ENCODE data around the gene DIPK1B. TPM values are rescaled to one million over a fixed set of nuclear protein-coding genes. Genes with fewer than 3 reads are reported as not detected.

DIPK1B gene
- total RNA-seq, 2 donors from 2014 or later: 23.2 to 35.2 TPM

- peak in 1 of 2 donors; percentile 6 for ATAC-seq
- intact Hi-C loops (cut with DNase I): no loop called here
- DNase-seq: no peak
Measured at GRCh38 chr9:136671646-136672430, 40.5 kb upstream of the DIPK1B start.

DNA sequence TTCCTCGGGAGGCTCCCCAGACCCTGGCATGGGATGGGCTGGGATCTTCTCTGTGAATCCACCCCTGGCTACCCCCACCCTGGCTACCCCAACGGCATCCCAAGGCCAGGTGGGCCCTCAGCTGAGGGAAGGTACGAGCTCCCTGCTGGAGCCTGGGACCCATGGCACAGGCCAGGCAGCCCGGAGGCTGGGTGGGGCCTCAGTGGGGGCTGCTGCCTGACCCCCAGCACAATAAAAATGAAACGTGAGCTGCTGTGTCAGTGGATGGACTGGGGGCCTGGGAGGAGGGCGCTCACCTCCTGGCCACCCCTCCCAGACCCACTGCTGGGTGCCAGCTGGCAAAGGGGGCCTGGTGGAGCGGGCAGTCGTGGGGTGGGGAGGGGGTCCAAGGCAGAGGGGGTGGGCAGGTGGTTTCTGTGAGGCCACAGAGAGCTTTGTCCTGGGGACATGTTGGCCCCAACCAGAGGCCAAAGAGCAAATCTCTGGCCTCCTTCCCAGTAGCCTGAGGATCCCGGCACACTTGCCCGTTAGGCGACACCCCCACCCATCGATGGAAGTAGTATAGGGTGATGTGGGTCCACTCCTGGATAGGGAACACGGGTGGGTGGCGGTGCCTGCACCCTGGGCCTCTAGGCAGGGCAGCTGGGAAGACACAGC lies 39.8 kb upstream of the DIPK1B start:
- ATAC-seq (no peak), DNase-seq (no peak)
- intact Hi-C loops (cut with DNase I): no loop called here

DNA sequence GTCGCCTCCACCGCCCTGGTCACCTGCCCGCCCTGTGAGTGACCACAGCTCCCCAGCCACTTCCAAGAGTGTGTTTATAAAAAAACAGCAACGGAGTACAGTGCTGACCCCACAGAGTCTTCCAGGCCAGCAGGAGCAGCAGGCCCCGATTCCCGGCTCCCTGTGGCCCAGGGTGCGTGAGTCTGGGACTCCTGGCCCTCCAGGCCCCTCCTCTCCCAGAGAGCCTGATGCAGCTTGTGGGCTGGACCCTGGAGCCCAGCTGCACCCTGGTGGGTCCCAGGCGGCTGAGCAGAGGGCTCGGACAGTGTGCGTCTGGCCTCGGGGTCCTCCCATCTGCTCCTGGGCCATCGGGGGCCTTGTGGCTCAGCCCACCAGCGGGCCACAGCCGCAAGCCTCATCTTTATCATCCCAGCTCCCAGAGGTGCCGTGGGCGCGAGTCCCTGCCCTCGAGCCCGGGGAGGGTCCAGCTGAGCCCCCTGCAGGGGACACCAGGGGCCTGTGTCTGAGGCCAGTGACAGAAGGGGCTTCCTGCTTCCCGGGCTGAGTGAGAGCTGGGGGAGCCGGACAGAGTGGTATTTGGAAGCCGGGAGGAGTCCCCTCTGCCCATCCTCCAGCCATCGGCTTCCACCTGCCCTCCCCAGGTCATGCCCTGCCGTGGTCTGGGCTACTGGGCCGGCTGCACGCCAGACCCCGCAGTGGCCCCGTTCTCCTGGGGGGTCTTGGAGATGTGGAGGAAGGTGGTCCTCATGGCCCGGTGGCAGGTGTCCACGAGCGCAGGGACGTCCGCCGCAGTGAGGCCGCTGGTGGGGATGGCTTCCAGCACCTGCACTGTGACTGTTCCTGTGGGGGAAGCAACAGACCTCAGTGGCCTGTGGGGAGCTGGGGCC lies 39.0 kb upstream of the DIPK1B start:
- no peak for DNase-seq
- peak in 1 of 2 donors; percentile 3 for ATAC-seq
- intact Hi-C loops (cut with DNase I): no loop called here

- ATAC-seq (peak in 1 of 2 donors; percentile 0), DNase-seq (no peak)
- intact Hi-C loops (cut with DNase I): no loop called here
Measured at GRCh38 chr9:136673975-136674785, 38.2 kb upstream of the DIPK1B start.

DNA sequence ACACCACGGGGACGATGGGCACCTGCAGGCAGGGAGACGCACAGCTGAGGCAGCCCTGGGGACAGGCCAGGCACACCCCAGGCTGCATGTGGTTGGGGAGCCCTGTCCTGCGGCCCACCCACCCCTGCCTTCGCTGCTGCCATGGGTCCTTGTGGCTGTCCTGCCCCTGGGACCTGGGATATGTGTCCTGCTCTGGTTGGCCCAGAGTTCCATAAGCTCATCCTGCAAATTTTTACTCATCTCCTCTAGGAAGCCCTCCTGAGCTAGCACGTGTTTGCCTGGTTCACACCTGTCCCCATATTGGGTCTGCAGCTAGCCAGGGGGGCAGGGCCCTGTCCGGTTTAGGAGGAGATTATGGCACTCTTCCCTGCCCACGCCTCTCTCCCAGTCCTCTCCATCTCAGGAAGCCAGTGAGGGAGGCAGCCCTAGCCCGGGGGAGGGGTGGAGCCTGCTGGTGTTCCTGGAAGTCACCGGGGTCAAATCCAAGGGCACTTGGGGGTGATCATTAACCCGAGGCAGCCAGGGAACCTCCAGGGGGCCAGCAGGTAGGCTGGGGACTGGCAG lies 37.5 kb upstream of the DIPK1B start:
- peak in 1 of 2 donors; percentile 2 for ATAC-seq
- intact Hi-C loops (cut with DNase I): loop anchor here in 1 of 2 donors (5.0 kb wide), 1 partner anchor 47 kb away; no protein-coding TSS in a partner anchor
- peak; percentile 78 for DNase-seq

DNA sequence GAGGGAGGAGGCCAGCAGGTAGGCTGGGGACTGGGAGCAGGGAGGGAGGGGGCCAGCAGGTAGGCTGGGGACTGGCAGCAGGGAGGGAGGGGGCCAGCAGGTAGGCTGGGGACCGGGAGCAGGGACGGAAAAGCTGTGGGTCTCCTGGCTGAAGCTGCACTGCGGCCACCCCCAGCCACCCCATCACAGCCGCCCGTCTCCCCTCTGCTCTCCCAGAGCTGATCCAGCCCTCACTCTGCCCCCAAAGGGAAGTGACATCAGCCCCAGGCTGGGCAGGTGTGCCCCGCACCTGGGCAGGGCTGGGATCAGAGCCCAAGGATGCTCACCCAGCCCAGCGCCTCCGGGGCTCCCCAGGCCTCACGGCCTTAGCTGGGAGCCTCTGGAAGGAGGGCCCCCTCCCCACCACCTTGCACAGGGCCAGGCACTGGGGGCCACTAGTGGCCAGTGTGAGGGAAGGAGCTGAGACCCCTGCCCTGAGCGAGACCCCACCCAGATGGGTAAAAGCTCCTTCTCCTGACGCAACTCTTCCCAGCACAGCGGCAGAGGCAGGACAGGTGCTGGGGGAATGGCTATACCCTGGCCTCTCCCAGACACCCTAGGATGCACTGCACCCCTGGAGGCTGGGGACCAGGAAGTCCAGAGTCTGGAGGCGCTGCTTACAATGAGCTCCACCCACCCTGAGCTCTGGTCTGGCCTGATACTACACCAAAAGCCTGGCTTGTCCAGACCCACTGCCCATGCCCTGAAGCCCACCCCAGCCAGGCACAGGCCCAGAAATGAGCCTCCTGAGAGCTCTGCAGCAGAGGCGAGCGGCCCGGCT lies 36.7 kb upstream of the DIPK1B start:
- ATAC-seq (no peak), DNase-seq (no peak)
- intact Hi-C loops (cut with DNase I): loop anchor here in 1 of 2 donors (5.0 kb wide), 1 partner anchor 47 kb away; no protein-coding TSS in a partner anchor

DNA sequence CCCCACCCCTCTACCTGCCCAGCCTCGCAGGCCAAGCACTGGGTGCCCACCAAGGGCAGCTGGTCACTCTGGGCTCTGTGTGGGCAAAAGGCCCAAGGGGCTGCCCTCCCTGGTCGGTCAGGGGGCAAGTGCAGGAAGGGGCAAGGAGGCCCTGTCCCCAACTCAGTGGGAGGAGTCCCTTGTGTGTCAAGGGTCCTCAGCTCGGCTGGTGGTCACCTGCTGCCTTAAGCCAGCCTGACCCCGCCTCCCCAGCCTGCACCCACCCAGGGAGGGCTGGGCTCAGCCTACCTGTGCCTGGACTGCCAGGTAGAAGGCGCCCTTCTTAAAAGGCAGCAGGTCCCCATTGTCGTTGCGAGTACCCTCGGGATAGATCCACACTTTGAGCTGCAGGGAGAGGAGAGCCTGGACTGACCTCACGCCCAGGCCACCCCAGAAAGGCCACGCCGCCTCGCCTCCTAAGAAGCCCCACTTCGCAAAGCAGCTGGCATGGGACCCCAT lies 36.0 kb upstream of the DIPK1B start:
- intact Hi-C loops (cut with DNase I): loop anchor here in 1 of 2 donors (5.0 kb wide), 1 partner anchor 46 kb away; no protein-coding TSS in a partner anchor
- no peak for DNase-seq

DNA sequence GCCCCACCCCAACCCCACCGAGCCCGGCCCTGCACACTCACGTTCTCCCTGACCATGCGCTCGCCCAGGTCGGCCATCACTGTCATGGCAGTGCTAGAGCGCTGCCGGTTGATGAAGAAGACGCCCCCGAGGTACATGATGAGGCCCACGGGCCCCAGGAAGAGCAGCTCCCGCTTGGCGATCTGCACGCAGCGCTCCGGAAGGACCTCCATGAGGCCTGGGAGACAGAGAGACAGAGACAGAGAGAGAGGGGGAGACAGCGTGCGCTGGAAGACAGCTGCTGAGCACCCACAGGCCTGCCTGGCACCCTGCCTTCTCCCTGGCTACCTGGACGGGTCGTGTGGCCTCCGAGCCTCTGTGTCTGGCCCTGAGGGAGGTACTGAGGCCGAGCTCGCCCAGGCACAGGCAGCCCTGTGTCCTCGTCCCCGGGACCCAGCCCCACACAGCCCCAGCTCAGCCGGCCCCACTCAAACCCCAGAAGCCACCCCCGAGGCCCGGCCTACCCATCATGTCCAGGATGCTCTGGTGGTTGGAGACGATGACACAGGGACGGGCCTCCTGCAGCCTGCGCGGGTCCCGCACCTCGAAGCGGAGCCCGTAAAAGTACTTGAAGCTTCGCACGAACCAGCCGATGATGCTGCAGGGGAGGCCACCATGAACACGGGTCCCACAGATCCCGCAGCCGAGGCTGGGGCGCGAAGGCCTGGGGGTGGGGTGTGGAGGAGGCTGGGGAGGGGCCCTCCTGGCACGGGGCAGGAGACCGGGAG lies 35.3 kb upstream of the DIPK1B start:
- DNase-seq (no peak), ATAC-seq (no peak)
- intact Hi-C loops (cut with DNase I): loop anchor here in 1 of 2 donors (5.0 kb wide), 1 partner anchor 45 kb away; no protein-coding TSS in a partner anchor

More for the DNA sequence above, 36.0 kb upstream of the DIPK1B start:
- no peak for ATAC-seq

DNA sequence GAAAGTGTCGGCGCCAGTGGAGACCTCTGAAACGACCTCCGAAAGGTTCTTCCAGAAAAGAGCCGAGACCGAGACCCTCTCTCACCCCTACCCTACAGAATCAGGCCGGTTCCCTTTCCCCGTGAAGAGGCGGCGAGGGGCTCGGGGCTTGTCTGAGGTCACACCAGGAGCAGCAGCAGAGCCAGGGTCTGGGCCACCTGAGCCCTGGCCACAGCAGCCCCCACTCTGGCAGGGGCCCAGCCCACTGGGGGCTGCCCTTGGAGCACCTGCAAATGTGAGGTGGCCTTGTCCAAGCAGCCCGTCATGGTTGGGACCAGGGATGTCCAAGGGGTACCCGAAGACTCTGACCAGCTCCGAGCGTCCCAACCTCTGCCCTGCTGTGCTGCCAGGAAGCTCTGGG lies 34.3 kb upstream of the DIPK1B start:
- DNase-seq (no peak), ATAC-seq (no peak)
- intact Hi-C loops (cut with DNase I): loop anchor here in 1 of 2 donors (5.0 kb wide), 1 partner anchor 44 kb away; no protein-coding TSS in a partner anchor

- DNase-seq (no peak), ATAC-seq (no peak)
- intact Hi-C loops (cut with DNase I): loop anchor here in 1 of 2 donors (5.0 kb wide), 1 partner anchor 44 kb away; no protein-coding TSS in a partner anchor
Measured at GRCh38 chr9:136678624-136679023, 33.7 kb upstream of the DIPK1B start.

DNA sequence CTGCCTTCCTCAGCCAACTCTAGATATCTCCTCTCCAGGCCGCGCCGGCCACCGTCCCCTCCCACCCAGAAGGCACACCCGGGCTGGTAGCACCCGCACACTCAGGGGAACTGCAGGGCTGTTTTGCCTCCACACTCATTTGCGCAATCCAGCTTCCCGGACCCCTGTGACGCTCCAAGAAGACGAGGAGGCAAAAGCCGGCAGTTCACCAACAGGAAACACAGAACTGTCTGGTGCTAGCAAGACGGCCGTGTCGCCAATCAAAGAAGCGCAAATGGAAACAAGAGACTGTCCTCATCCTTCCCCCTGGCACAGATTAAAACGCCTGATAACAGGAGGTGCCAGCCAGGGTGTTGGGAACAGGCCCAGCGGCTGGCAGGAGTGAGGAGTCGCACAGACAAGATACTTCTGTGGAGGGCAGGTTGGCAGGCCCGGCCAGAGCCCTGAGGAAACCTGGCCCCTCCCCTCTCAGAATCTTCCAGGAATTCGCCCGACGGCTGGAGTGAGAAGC lies 32.9 kb upstream of the DIPK1B start:
- ATAC-seq (peak; percentile 42 to 43), DNase-seq (peak; percentile 80)
- intact Hi-C loops (cut with DNase I): loop anchor here in 1 of 2 donors (5.0 kb wide), 1 partner anchor 43 kb away; no protein-coding TSS in a partner anchor

DNA sequence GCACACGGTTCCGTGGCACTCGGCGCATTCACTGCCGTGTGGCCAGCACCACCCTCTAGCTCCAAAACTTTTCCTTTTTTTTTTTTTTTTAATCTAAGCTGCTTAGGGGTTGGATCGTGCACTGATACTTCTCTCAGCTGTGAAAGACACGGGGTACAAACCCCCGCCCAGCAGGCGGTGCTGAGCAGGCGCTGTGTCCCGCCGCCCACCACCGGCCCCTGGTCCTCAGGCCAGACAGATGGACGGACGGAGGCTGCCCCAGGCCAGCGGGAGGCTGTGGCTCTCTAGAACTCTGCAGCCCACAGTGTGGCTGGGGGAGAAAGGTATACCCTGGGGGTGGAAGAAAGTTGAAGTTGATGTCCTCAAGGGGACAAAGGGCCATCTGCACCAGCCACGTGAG lies 31.3 kb upstream of the DIPK1B start:
- ATAC-seq: no peak
- no peak for DNase-seq

GRCh38 chr9:136681945-136682699 lies 30.2 kb upstream of the DIPK1B start:
- ATAC-seq (no peak), DNase-seq (no peak)
- intact Hi-C loops (cut with DNase I): no loop called here

More for the DNA sequence above, 31.3 kb upstream of the DIPK1B start:
- intact Hi-C loops (cut with DNase I): no loop called here

DNA sequence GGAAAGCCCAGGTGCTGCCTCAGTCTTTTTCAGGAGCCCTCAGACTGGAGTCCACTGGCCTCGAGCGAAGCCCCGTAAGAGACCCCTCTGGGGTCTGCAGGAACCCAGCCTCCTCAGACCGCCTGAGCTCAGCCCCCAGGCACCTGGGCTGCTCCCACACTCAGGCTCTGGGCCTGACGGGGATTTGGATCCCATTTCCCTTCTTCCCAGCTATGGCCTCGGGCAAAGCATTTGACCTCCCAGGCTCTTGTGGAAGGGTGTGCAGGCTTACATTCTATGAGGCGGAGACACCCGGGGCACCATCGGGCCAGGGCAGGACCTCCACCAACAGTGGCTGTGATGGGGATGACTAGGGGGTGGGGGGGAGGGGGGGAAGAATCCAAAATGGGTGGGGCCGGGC lies 29.7 kb upstream of the DIPK1B start:
- ATAC-seq (no peak), DNase-seq (no peak)
- intact Hi-C loops (cut with DNase I): no loop called here

DNA sequence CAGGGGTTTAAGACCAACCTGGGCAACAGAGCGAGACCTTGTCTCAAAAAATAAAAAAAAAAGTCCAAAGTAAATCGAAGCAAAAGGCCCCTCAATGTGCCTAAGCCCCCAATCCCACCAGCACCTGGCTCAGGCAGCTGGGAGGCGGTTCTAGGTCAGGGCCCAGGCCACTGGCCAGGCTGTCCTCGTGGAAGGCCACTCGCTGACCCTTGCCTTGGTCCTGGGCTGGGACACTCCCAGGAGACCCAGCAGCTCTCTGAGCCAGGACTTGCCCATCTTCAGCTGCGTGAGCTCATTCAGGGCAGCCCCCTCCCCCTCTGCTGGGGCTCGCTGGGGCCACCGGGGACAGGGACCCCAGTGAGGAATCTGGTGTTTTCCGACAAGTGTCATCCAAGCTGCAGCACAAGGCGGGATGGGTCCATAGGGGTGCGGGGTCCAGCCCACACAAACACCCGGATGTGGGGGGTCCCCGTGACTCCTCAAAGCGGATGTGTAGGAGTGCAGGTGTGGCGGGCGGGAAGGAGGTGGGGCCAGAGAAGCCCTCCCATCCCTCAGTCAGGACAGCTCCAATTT lies 29.1 kb upstream of the DIPK1B start:
- no peak for DNase-seq
- intact Hi-C loops (cut with DNase I): no loop called here
- no peak for ATAC-seq

Data from left cardiac atrium (tissue), 4 donors.